AG20443 (cell line): ENCODE measurements around the gene PRIMPOL.
"Not testable (repeated sequence)": the region's sequence is repeated elsewhere in the genome, so short reads cannot be mapped to it uniquely, and the experiment has no call there.

Experiments
- DNase-seq: peaks from one replicate; pipeline ENCODE4 v3.0.0; 2012; ENCODE audit warnings: low spot score, mixed read lengths

Gene PRIMPOL, protein sequence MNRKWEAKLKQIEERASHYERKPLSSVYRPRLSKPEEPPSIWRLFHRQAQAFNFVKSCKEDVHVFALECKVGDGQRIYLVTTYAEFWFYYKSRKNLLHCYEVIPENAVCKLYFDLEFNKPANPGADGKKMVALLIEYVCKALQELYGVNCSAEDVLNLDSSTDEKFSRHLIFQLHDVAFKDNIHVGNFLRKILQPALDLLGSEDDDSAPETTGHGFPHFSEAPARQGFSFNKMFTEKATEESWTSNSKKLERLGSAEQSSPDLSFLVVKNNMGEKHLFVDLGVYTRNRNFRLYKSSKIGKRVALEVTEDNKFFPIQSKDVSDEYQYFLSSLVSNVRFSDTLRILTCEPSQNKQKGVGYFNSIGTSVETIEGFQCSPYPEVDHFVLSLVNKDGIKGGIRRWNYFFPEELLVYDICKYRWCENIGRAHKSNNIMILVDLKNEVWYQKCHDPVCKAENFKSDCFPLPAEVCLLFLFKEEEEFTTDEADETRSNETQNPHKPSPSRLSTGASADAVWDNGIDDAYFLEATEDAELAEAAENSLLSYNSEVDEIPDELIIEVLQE

DNA sequence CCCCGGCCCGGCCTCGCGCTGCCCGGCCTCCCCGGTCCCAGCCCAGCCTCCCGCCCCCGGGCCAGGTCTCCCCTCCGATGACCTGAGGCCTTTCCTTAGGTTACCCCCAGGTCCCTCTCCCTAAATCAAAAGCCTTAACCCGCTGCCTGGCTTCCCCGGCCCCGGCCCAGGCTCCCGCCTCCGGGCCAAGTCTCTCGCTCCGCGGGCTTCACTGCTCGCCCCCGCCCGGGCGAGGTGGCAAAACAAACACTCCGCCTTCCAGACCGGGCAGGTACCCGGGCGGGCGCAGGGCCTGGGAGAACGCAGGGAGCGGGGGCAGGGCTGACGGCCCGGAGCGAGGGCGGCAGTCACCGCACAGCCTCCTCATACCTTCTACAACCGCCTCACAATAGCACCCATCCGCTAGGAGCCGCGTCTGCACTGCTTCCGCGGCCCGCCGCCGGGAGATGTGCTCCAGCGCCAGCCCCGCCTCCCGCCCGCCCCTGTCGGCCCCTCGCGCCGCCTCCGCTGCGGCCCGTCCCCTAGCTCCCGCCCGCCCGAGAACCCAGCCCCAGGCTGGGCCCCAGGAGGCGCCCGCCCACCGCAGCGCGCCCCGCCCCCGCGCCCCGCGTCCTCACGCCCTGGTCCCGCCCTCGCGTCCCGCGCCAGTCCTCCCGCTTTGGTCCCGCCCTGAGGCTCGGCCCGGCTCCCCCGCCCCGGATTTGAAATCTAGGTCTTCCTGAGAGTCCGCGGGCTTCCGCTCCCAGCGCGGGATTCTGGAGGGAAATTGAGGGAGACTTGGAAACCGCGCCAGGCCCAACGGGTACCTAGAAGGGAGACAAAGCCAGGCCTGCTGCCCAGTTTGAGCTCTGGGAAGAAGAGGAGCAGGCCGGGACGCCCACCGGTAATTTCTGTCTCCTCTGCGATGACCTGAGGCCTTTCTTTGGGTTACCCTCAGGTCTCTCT, at the start of gene PRIMPOL, which contains the start of gene CASP3:
TSS of gene PRIMPOL (plus strand) at position 713 of the 945 bp plus-strand sequence. CDS start 7,403 bp downstream, outside the sequence.
TSS of gene CASP3 (minus strand) at position 422 of the 945 bp plus-strand sequence. CDS start 10,994 bp downstream, outside the sequence.
- peak; percentile 96 for DNase-seq

DNA sequence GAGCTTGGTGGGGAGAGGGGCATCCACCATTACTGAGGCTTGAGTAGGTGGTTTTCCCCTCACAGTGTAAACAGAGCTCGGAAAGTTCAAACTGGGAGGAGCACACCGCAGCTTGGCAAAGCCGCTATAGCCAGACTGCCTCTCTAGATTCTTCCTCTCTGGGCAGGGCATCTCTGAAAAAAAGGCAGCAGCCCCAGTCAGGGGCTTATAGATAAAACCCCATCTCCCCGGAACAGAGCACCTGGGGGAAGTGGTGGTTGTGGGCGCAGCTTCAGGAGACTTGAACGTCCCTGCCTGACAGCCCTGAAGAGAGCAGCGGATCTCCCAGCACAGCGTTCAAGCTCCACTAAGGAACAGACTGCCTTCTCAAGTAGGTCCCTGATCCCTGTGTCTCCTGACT, 48.6 kb upstream of the PRIMPOL start:
- DNase-seq, result not testable (repeated sequence)

DNA sequence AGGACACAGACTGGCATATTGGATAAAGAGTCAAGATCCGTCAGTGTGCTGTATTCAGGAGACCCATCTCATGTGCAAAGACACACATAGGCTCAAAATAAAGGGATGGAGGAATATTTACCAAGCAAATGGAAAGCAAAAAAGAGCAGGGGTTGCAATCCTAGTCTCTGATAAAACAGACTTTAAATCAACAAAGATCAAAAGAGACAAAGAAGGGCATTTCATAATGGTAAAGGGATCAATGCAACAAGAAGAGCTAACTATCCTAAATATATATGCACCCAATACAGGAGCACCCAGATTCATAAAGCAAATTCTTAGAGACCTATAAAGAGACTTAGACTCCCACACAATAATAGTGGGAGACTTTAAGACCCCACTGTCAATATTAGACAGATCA, 46.7 kb upstream of the PRIMPOL start:
- DNase-seq, result not testable (repeated sequence)

DNA sequence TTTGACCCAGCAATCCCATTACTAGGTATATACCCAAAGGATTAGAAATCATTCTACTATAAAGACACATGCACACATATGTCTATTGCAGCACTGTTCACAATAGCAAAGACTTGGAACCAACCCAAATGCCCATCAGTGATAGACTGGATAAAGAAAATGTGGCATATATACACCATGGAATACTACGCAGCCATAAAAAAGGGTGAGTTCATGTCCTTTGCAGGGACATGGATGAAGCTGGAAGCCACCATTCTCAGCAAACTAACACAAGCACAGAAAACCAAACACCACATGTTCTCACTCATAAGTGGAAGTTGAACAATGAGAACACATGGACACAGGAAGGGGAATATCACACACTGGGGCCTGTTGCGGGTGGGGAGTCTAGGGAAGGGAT, 42.1 kb upstream of the PRIMPOL start:
- DNase-seq, result not testable (repeated sequence)

DNA sequence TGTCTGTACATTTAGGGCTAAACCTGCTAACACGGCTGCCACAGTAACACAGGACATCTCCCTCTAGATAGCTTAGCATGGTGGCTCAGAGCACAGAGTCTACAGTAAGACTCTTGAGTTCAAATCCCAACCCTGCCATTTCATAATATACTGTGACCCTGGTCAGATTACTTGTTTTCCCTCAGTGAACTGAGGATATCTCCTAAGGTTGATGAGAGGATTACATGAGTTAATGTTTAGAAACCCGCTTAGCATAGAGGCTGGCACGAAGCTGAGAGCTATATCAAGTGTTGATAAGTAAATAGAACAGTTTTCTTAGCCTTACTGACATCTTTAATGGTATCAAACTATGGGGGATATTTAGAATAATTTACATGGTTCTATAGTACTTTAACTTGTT, 37.5 kb upstream of the PRIMPOL start:
- DNase-seq, result no peak

DNA sequence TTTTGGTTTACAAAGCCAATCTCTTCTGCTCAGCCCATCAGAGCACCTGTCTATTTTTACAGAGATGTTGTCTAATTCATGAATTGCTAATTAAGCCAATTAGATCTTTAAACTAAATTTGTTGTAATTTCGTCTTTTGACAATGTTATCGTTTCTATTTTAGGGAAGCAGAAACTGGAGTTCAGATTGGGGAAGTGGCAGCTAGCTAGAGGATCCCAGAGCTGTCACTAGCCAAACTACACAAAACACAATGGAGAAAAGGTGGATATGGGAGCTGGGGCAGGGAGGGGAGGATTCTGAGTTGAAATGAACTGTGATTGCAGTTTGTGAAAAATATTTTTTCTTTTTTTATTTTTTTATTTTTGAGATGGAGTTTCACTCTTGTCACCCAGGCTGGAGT, 36.1 kb upstream of the PRIMPOL start:
- no peak for DNase-seq

DNA sequence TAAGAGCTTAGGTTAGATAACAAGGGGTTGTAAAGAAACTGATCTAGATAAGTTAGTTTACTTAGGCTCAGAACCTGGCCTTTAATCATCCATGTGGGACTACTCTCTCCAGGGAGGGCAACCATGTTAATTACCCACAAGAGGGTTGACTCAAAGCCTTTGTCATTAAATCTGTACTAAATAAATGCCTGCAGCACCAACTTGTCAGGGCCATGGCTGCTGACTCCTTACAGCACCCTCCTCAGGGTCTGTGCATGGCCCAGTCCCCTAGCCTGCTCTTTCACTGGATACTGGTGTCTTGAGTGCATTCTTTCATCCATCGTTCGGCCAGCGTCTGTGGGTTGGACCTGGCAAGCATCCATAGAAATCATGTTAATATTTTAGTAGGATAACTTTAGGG, 35.0 kb upstream of the PRIMPOL start:
- DNase-seq, result no peak

DNA sequence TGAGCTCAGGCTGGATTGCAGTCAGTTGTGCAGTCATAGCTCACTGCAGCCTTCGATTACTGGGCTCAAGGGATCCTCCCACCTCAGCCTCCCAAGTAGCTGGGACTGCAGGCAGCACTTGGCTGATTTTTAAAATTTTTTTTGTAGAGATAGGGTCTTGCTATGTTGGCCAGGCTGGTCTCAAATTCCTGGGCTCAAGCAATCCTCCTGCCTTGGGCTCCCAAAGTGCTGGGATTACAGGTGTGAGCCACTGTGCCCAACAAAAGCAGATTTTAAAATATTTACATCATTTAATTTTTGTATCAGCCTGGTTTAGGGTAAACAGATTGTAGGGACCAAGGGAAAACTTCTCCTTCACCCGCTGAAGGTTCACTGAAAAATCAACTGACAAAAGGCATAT, 33.4 kb upstream of the PRIMPOL start:
- DNase-seq, result not testable (repeated sequence)

DNA sequence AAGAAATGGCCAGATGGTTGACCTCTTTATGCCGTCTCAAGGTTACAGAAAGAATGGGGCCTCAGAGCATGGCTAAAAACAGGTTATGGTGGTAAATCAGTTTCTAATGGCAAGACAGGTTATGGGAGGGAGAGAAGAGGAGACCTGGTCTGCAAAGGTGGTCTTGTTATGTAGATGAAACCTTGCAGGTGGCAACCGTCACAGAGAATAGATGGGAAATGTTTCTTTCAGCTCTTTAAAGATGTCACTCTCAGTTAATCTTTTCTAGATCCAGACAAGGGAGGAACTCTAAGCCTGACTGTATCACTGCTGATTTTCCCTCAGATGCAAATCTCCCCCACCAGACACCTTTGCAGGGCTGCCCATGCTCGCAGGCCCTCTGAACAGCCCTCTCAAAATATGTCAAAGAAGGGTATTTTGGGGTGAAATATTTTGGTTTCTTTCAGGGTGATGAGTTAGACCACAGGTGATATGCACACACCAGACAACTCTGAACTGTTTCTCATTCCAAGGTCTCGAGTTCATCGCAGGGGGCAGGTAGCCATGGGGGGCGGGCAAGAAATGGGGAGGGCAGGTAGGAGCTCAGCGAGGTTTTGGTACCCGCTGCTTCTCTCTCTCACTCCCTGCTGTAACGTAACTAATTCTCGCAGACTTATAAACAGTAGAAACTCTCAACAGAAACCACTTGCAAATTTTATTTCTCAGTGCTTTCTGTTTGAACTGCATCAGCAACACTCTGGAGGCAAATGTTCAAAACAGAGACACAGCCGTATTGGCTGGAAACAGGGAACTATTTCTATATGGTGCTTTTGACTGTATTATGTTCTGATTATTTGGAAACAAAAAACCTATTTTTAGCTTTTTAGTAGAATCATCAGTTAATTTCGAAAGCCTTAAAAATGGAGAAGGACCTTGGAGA, 32.6 kb upstream of the PRIMPOL start:
- no peak for DNase-seq

DNA sequence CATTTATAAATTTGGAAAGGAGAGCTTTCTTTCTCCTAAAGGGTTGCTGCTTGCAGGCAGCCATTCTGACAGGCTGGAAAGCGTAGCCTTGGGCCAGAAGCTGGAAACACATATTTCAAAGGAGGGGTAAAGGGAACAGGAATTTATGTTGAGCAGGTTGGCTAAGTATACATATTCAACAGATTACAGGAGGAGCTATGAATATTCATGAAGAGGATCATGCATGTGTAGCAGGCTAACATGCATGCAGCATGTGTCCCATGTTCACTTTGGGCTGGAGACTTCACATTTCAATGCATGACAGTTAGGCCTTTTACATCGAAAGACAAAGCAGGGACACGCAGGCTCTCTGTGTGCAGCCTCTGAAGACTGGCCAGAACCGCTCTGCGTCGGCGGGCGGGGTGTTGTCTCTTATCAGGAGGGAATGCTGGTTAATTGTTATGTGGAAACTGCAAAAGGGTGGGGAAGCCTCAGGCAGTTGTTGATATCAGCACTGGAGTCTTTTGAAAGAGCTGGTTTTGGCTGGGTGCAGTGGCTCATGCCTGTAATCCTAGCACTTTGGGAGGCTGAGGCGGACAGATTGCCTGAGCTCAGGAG, 31.8 kb upstream of the PRIMPOL start:
- DNase-seq, result no peak

DNA sequence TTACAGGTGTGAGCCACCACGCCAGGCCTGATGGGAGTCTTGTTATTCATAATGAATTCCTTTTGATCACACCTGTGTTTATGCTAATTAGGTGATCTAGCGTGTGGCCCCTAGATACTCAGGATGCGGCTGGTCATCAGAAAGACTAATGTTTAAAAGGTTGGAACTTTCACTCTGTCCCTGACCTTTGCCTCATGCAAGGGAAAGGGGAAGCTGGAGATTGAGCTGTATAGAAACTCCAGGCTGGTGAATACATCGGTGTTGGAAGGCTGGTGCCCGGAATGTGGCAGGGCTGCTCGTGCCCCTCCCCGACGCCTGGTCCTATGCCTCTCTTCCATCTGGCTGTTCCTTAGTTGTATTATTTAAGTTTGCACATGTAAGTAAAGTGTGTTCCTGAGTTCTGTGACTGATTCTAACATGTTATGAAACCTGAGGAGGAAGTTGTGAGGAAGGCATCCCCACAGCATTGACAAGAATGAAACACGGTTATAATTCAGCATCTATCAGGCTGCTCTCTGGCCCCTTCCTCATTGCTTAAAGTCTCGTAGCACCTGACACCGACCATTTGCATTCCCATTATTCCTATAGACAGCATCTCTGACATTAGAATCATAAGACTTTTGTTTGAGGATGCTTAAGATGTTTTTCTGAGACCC, 29.2 kb upstream of the PRIMPOL start:
- DNase-seq, result no peak

DNA sequence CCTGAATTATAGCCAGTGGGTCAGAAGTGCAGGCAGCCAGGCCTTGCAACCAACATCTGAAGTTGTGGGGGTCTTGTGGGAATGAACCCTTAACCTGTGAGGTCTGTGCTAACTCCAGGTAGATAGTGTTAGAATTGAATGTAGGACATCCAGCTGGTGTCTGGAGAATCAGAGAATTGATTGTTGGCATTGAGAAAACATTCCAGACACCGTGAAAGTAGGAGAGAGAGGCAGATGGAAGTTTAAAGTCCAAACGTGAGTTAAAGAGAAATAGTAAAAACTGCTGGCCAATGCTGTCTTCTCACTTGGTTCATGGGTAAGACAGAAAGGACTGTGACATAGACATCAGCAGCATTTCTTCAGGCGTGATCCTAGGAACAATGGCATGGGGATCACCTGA, 28.0 kb upstream of the PRIMPOL start:
- DNase-seq, result no peak

DNA sequence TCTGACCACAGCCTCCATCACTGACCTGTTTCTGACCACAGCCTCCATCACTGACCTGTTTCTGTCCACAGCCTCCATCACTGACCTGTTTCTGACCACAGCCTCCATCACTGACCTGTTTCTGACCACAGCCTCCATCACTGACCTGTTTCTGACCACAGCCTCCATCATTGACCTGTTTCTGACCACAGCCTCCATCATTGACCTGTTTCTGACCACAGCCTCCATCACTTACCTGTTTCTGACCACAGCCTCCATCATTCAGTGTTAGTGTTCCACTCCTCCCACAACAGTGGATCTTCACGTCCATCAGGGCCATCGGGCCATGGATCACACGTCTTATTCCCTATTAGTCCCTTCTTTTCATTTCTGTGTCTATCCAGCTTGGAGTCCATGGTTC, 25.0 kb upstream of the PRIMPOL start:
- DNase-seq, result not testable (repeated sequence)

DNA sequence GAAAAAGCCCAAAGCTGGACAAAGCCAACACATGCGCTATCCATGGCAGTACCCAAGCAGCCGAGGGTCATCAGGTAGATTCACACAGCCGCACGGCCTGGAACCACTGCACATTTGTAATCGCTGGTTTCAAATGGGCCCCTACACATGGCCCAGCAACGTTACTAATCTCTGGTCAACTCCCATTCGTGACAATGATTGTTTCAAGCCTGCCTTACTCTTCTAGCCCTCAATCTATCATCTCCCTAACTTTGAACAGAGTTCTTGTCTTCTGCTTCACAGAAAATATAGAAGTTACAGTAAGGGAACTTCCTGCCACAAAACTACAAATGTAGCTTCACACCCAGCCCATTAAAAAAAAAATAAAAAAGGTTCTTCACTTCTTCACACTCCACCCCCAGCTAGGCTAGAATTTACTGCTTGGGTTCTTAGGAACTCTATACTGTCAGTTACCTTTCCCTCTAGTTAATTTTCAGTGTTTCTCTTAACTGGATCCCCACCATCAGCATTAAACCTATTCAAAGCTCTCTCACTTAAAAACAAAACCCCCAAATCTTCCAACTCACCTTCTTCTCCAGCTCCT, 24.5 kb upstream of the PRIMPOL start:
- no peak for DNase-seq

DNA sequence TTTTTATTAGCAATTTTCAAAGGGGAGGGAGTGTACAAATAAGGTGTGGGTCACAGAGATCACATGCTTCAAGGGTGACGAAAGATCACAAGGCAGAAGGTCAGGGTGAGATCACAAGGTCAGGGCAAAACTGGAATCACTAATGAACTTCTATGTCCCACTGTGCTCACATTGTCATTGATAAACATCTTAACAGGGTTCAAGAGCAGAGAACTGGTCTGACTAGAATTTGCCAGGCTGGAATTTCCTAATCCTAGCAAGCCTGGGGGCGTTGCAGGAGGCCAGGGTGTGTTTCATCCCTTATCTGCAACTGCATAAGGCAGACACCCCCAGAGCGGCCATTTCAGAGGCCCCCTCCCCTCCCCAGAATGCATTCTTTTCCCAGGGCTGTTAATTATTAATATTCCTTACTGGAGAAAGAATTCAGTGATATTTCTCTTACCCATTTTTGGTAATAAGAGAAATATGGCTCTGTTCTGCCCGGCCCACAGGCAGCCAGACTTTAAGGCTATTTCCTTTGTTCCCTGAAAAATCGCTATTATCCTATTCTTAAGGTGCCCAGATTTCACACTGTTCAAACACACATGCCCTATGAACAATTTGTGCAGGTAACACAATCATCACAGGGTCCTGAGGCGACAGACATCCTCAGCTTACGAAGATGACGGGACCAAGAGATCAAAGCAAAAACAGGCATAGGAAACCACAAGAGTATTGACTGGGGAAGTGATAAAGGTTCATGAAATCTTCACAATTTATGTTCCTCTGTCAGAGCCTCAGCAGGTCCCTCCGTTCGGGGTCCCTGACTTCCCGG, 23.5 kb upstream of the PRIMPOL start:
- DNase-seq, result not testable (repeated sequence)

DNA sequence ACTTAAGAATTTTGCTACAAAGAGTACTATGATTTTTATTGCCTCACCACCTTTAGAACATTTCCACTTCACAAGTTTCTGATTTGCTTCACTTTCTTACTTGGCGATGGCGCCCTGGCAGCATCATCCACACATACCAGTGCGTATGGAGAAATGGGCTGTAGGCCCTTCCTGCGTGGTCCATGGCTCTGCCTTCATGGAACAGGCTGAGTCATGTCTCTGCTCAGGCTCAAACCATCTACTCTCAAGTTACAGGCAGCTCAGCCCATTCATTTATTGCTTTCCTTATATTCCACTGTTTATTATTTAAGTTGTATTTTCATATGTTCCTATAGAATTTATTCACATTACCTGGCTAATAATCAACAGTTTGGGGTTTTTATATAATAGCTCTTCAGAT, 21.4 kb upstream of the PRIMPOL start:
- no peak for DNase-seq

DNA sequence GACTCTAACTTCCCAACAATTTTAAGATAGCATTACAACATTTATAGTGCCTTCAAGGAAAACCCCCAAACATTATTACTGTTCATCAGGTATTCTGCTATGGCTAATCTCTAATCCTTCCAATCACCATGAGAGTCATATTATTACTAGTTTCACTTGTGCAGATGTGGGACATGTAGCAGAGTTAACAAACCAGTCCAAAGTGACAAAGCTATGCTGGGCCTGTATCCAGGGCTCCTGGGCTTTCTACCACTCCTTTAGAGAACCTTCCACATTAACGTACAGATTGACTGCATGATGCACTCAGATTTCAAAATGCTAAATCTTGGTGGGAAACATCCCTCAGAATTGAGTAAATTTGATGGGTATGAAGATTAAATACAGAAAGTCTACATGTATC, 16.7 kb upstream of the PRIMPOL start:
- no peak for DNase-seq

DNA sequence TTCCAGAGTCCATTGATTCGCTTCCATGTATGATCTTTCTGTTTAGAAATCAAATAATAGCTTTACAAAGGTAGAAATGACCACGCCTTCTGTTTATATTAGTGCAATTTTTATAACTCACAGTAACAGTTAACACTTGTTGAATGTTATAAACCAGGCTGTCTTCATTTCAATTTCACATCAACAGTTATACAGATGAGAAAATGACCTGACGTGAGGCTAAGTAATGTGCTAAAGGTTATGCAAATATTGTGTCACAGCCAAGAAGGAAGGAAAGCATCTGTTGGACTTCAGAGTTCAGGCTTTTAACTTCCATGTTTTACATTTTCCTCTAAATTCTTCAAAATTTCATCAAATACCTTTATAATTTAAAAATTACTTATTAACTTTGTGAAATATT, 14.2 kb upstream of the PRIMPOL start:
- DNase-seq, result no peak

DNA sequence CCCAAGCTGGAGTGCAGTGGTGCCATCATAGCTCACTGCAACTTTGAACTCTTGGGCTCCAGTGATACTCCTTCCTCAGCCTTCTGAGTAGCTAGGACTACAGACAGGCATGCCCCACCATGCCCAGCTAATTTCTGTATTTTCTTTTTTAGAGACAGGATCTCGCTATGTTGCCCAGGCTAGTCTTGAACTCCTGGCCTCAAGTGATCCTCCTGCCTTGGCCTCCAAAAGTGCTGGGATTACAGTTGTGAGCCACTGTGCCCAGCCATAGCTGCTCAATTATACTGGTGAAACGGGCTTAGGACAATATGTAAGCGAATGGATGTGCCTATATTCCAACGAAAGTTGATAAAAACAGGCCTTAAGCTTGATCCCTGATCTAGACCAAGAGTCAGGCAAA, 13.4 kb upstream of the PRIMPOL start:
- no peak for DNase-seq
